ENCODE measurements around the gene NPHS1.

The NPHS1 gene

GRCh38 chr19:35830986-35831385 is 21.3 kb downstream of the NPHS1 start:
- Histone ChIP-seq H3K9me3 (ENCODE audit: low read length) (no peaks in the 10 kb centered on the region), H2AFZ (ENCODE audit: low read depth, low read length) (no peak overlapping the region), H3K4me1 (ENCODE audit: insufficient read depth, low read length) (no peaks in the 10 kb centered on the region), H3K36me3 (ENCODE audit: insufficient read depth, low read length) (no peaks in the 10 kb centered on the region), H3K4me3 (ENCODE audit: low read length) (no peak overlapping the region), H3K27me3 (ENCODE audit: insufficient read depth, low read length) (peaks cover 24% of the 10 kb centered on the region)

- Histone ChIP-seq H3K4me1 (ENCODE audit: insufficient read depth, low read length) (no peaks in the 10 kb centered on the region), H3K27me3 (ENCODE audit: insufficient read depth, low read length) (peaks cover 20% of the 10 kb centered on the region), H3K36me3 (ENCODE audit: insufficient read depth, low read length) (no peaks in the 10 kb centered on the region), H3K4me3 (ENCODE audit: low read length) (no peak overlapping the region), H3K9me3 (ENCODE audit: low read length) (no peaks in the 10 kb centered on the region), H2AFZ (ENCODE audit: low read depth, low read length) (no peak overlapping the region)
Observed at GRCh38 chr19:35828692-35829301, 23.5 kb downstream of the NPHS1 start.

- Histone ChIP-seq H3K4me1 (ENCODE audit: insufficient read depth, low read length) (peaks cover 3% of the 10 kb centered on the region), H3K27me3 (ENCODE audit: insufficient read depth, low read length) (no peaks in the 10 kb centered on the region), H3K9me3 (ENCODE audit: low read length) (no peaks in the 10 kb centered on the region), H2AFZ (ENCODE audit: low read depth, low read length) (no peak overlapping the region), H3K4me3 (ENCODE audit: low read length) (no peak overlapping the region), H3K36me3 (ENCODE audit: insufficient read depth, low read length) (no peaks in the 10 kb centered on the region)
Observed at GRCh38 chr19:35824150-35824549, 28.2 kb downstream of the NPHS1 start.

DNA sequence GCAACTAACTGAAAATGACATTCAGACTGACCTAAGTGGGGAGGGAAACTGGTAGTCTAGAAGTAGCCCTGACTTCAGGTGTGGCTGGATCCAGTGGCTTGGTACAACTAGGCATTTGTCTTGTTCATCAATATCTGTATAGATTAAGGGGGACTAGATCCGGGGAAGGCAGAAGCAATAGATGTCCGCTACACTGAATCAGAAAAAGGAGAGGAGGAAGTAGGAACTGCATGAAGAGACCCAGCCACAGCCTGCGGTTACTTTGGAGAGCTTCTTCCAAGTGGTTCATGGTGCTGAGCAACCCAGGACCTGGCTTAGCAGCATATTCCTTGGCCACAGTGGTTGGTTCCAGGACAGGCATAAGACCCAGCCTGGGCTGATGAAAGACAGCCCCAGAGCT is 29.7 kb downstream of the NPHS1 start:
- H3K36me3 ChIP-seq (ENCODE audit: insufficient read depth, low read length), result no peaks in the 10 kb centered on the region

GRCh38 chr19:35818445-35818844 is 33.9 kb downstream of the NPHS1 start:
- H3K9me3 ChIP-seq (ENCODE audit: low read length), result no peaks in the 10 kb centered on the region
- no peaks in the 10 kb centered on the region for H3K27me3 ChIP-seq (ENCODE audit: insufficient read depth, low read length)
- no peak overlapping the region for H3K4me3 ChIP-seq (ENCODE audit: low read length)
- no peaks in the 10 kb centered on the region for H3K36me3 ChIP-seq (ENCODE audit: insufficient read depth, low read length)
- no peak overlapping the region for H2AFZ ChIP-seq (ENCODE audit: low read depth, low read length)
- H3K4me1 ChIP-seq (ENCODE audit: insufficient read depth, low read length), result peaks cover 3% of the 10 kb centered on the region

More for the DNA sequence above, 29.7 kb downstream of the NPHS1 start:
- Histone ChIP-seq H3K27me3 (ENCODE audit: insufficient read depth, low read length) (no peaks in the 10 kb centered on the region), H3K9me3 (ENCODE audit: low read length) (no peaks in the 10 kb centered on the region), H2AFZ (ENCODE audit: low read depth, low read length) (no peak overlapping the region), H3K4me3 (ENCODE audit: low read length) (no peak overlapping the region), H3K4me1 (ENCODE audit: insufficient read depth, low read length) (peaks cover 3% of the 10 kb centered on the region)

DNA sequence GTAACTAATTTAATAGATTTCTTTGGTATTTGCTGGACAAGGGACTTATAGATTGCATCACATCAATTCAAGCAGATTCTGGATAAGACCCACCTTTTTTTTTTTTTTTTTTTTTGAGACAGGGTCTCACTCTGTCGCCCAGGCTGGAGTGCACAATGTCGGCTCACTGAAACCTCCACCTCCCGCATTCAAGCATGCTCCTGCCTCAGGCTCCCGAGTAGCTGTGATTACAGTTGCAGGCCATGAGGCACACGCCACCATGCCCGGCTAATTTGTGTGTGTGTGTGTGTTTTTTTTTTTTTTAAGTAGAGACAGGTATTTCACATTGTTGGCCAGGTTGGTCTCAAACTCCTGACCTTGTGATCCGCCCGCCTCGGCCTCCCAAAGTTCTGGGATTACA is 35.5 kb downstream of the NPHS1 start:
- Histone ChIP-seq H3K4me1 (ENCODE audit: insufficient read depth, low read length) (peaks cover 3% of the 10 kb centered on the region), H2AFZ (ENCODE audit: low read depth, low read length) (no peak overlapping the region), H3K9me3 (ENCODE audit: low read length) (no peaks in the 10 kb centered on the region), H3K27me3 (ENCODE audit: insufficient read depth, low read length) (no peaks in the 10 kb centered on the region), H3K4me3 (ENCODE audit: low read length) (no peak overlapping the region), H3K36me3 (ENCODE audit: insufficient read depth, low read length) (no peaks in the 10 kb centered on the region)

GRCh38 chr19:35816262-35816661 is 36.0 kb downstream of the NPHS1 start:
- H3K27me3 ChIP-seq (ENCODE audit: insufficient read depth, low read length), result no peaks in the 10 kb centered on the region
- H2AFZ ChIP-seq (ENCODE audit: low read depth, low read length), result no peak overlapping the region
- H3K9me3 ChIP-seq (ENCODE audit: low read length), result no peaks in the 10 kb centered on the region
- peaks cover 3% of the 10 kb centered on the region for H3K4me1 ChIP-seq (ENCODE audit: insufficient read depth, low read length)
- H3K4me3 ChIP-seq (ENCODE audit: low read length), result no peak overlapping the region
- no peaks in the 10 kb centered on the region for H3K36me3 ChIP-seq (ENCODE audit: insufficient read depth, low read length)

GRCh38 chr19:35813043-35813890 is 39.0 kb downstream of the NPHS1 start:
- Histone ChIP-seq H3K4me1 (ENCODE audit: insufficient read depth, low read length) (no peaks in the 10 kb centered on the region), H3K9me3 (ENCODE audit: low read length) (no peaks in the 10 kb centered on the region), H3K36me3 (ENCODE audit: insufficient read depth, low read length) (no peaks in the 10 kb centered on the region), H2AFZ (ENCODE audit: low read depth, low read length) (no peak overlapping the region), H3K4me3 (ENCODE audit: low read length) (no peak overlapping the region), H3K27me3 (ENCODE audit: insufficient read depth, low read length) (no peaks in the 10 kb centered on the region)

DNA sequence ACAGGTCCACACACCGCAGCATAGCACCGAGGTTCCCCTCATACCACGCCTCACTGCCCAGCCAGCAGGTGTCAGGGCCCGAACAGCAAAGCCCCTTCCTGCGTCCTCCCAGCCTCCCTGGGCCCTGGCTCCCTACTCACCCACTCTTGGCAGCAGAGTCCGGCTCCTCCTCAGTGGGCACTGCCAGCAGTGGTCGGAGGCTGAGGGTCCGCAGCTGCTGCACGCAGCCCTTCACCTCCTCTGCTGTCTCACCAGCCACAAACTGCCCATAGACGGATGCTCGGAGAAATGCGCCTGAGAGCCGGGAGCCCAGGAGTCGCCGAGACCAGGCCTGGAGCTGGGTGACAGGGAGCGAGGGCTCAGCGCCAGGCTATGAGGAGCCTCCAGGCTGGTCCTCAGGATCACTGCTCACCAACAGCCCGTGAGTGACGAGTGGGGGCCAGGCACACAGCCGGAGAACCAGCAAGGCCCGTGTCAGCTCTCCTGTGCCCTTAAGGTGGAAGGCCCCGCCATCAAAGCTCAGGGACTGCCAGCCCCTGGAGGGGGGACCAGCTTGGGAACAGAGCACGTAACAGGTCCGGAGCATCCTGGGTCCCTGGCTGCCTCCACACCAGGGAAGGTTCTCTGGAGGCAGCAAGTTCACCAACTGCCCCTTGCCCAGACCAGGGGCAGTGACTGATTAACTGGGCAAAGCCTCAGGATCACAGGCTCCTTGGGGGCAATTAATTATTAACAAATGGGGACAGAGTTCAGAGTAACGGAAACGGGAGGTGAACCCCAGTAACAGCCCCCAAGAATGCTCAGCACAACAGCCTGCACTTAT is 39.9 kb downstream of the NPHS1 start, which contains the start of gene PRODH2:
Gene PRODH2 (minus strand): TSS at position 626 of the 823 bp plus-strand sequence. CDS start 40 bp downstream, at position 586.
- Histone ChIP-seq H3K9me3 (ENCODE audit: low read length) (no peaks in the 10 kb centered on the region), H3K4me3 (ENCODE audit: low read length) (no peak within 1 kb of the TSS), H3K36me3 (ENCODE audit: insufficient read depth, low read length) (no peaks in the 10 kb centered on the region), H2AFZ (ENCODE audit: low read depth, low read length) (no peak within 1 kb of the TSS), H3K4me1 (ENCODE audit: insufficient read depth, low read length) (no peaks in the 10 kb centered on the region), H3K27me3 (ENCODE audit: insufficient read depth, low read length) (peaks cover 4% of the 10 kb centered on the region)

GRCh38 chr19:35811317-35812219 is 40.7 kb downstream of the NPHS1 start:
- H3K4me3 ChIP-seq (ENCODE audit: low read length), result no peak overlapping the region
- H2AFZ ChIP-seq (ENCODE audit: low read depth, low read length), result no peak overlapping the region
- H3K9me3 ChIP-seq (ENCODE audit: low read length), result no peaks in the 10 kb centered on the region
- H3K36me3 ChIP-seq (ENCODE audit: insufficient read depth, low read length), result no peaks in the 10 kb centered on the region
- peaks cover 4% of the 10 kb centered on the region for H3K27me3 ChIP-seq (ENCODE audit: insufficient read depth, low read length)
- no peaks in the 10 kb centered on the region for H3K4me1 ChIP-seq (ENCODE audit: insufficient read depth, low read length)

DNA sequence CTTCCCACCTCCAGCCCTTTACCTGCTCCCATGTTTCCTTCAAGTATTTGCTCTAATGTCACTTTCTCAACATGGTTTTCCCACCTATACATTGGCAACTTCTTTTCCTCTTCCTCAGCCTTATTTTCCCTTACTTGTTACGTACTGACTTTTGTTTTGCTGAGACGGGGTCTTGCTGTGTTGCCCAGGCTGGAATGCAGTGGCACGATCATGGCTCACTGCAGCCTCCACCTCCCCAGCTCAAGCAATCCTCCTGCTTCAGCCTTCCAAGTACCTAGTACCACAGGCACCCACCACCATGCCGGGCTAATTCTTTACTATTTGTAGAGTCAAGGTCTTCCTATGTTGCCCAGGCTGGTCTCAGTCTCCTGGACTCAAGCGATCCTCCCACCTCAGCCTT is 44.7 kb downstream of the NPHS1 start:
- Histone ChIP-seq H3K4me3 (ENCODE audit: low read length) (no peak overlapping the region), H3K9me3 (ENCODE audit: low read length) (no peaks in the 10 kb centered on the region), H2AFZ (ENCODE audit: low read depth, low read length) (no peak overlapping the region), H3K27me3 (ENCODE audit: insufficient read depth, low read length) (peaks cover 7% of the 10 kb centered on the region), H3K36me3 (ENCODE audit: insufficient read depth, low read length) (no peaks in the 10 kb centered on the region), H3K4me1 (ENCODE audit: insufficient read depth, low read length) (no peaks in the 10 kb centered on the region)

DNA sequence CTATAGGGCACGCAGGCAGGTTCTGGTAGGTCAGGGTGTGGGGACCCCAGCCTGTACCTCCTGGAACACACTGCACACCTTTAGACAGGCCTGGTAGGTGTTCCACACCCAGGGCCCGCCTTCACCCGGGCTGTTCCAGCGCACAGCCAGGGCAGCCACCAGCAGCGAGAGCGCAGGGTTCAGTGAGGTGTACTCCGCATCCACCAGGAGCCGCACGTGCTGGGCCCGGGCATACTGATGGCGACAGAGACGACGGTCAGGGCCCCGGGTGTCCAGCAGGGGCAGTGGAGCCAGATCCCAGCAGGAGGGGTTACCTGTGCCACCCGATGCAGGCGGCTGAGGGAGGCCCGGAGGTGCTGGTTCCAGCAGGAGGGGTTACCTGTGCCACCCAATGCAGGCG is 45.7 kb downstream of the NPHS1 start:
- peaks cover 7% of the 10 kb centered on the region for H3K27me3 ChIP-seq (ENCODE audit: insufficient read depth, low read length)
- H3K9me3 ChIP-seq (ENCODE audit: low read length), result peaks cover 1% of the 10 kb centered on the region
- H2AFZ ChIP-seq (ENCODE audit: low read depth, low read length), result no peak overlapping the region
- no peak overlapping the region for H3K4me3 ChIP-seq (ENCODE audit: low read length)
- H3K36me3 ChIP-seq (ENCODE audit: insufficient read depth, low read length), result no peaks in the 10 kb centered on the region
- H3K4me1 ChIP-seq (ENCODE audit: insufficient read depth, low read length), result no peaks in the 10 kb centered on the region
